Glomerular visceral epithelial cell (primary cell): ENCODE results near the gene GFI1.
A peak's percentile ranks its signal among the peaks of the same experiment; 100 is the strongest.
"Not testable (repeated sequence)": the region's sequence is repeated elsewhere in the genome, so short reads cannot be mapped to it uniquely, and the experiment has no call there.

ENCODE experiments used
- DNase-seq: peaks from one replicate; pipeline ENCODE4 v3.0.0-alpha.2; 2016; ENCODE audit errors: extremely low spot score

Gene GFI1

DNA sequence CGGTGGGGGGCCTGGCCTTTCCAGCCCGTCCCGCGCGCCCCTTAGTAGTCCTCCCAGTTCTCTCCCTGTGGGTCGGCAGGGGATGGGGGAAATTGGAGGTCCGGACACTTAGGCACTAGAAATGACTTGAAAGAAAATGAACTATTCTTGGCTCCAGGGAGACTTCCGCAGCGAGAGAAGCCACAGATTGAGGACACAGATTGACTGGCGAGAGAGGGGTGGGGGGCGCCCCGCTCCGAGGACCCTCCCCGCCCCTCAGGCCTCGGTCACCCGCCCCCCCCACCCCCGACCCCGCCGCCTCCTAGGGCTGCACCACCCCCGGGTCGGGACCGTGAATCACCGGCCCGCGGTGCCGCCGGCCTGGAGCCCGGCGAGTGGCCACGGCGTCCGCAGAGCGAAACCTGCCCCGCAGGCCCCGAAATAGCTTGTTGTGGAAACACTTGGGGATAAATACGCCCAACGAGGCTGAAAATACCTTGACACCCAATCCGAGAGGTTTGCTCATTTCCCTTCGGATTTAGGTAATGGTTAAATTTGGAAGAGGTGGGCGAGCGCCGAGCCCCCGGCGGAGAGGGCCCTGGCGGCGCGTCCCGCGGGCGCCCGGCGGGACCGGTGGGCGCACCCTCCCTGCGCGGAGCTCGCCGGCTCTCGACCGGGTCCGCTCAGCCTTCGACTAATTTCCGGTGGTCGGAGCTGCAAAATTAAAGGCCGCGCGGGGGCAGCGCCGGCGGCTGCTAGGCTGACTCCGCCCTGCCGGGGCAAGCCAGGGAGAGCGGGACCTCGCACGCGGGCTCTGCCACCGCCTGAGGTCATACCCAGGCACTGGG is at the start of gene GFI1:
GFI1 (minus strand) TSS at position 675 of the 827 bp plus-strand sequence. CDS start 3,438 bp downstream, outside the sequence.
- DNase-seq, result peak; percentile 4

DNA sequence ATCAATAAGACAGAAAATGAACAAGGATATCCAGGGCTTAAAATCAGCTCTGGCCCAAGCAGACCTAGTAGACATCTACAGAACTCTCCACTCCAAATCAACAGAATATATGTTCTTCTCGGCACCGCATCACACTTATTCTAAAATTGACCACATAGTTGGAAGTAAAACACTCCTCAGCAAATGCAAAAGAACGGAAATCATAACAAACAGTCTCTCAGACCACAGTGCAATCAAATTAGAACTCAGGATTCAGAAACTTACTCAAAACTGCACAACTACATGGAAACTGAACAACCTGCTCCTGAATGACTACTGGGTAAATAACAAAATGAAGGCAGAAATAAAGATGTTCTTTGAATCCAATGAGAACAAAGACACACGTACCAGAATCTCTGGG is 45.6 kb upstream of the GFI1 start:
- not testable (repeated sequence) for DNase-seq

DNA sequence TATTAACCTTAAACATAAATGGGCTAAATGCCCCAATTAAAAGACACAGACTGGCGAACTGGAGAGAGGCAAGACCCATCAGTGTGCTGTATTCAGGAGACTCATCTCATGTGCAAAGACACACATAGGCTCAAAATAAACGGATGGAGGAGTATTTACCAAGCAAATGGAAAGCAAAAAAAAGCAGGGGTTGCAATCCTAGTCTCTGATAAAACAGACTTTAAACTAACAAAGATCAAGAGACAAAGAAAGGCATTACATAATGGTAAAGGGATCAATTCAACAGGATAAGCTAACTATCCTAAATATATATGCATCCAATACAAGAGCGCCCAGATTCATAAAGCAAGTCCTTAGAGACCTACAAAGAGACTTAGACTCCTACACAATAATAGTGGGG is 45.2 kb upstream of the GFI1 start:
- not testable (repeated sequence) for DNase-seq

DNA sequence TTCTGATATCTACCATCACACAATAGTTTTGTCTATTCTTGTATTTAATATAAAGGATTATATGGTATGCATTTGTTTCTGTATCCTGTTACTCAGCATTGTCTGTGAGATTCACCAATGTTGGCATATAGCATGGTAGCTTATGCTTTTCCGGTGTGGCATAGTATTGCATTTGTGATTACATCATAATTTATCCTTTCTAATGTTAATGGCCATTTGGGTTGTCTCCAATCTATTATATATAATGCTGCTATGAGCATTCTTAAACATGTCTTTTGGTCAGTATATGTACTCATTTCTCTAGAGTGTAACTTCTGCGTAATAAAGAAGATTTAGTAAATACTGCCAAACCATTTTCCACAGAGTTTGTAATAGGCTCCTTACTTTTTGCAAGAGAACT is 40.9 kb upstream of the GFI1 start:
- no peak for DNase-seq

DNA sequence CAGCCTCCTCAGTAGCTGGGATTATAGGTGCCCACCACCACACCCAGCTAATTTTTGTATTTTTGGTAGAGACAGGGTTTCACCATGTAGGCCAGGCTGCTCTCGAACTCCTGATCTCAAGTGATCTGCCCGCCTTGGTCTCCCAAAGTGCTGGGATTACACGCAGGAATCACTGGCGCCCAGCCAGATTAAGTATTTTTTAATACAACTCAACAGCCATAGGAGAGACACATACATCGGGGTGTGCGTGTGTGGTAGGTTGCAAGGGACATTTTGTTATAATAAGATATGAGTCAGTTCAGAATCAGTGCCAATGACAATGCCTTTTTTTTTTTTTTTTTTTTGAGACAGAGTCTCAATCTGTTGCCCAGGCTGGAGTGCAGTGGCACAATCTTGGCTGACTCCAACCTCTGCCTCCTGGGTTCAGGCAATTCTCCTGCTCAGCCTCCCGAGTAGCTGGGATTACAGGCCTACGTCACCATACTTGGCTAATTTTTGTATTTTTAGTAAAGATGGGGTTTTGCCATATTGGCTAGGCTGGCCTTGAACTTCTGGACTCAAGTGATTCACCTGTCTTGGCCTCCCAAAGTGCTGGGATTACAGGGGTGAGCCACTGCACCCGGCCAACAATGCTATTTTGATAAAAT is 38.3 kb upstream of the GFI1 start:
- DNase-seq, result not testable (repeated sequence)

DNA sequence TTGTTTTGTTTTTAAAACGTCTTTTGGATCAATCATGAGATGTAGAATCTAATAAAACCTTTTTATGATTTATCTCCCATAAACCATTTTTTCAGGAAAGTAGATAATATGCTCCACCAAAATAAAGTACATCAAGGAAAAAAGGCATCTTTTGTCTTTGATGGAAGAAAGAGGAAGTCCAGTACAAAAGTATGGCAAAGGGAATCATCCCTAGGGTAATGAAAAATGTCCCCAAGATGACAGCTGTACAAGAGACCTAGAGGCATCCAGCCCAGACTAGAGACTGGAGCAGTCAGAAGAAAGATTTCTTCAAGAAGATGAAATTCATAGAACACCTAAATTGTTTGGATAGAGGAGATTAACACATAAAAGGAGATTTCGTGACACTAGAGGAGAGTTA is 32.3 kb upstream of the GFI1 start:
- DNase-seq, result no peak

DNA sequence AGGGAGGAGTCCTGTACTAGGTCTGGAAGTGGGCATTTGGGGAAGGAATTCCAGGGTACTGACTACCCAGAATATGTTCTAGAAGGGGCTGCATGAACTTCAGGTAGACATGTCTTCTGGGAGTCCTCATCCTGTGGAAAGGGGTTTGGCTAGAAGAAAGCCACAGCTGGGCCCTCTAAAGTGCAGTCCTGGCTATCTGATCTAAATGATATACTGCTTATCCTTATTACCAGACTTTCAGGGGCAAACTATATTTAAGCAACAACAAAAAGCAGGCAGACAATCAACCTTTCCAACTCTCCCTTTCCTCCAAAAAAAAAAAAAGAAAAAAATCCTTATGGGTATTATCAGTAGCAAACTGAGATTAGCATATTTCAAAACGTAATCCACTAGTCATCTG is 29.8 kb upstream of the GFI1 start:
- DNase-seq, result no peak

DNA sequence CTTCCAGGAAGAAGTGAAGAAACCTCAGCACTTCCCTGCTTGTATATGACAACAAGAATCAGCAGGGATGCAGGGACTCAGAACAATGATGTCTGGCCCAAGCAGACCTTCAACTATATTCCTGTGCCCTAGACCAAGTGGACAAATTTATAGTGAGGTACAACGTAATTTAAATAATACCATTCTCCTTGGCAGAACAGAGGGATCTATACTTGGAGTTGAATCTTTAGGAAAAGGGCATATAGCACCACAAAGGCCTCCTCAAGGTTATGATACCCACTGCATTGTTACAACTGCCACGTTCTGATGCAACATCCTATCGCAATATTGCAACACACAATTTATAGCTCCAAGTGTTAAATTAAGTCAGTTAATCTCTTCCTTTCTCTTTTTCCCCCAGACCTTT is 29.1 kb upstream of the GFI1 start:
- no peak for DNase-seq

DNA sequence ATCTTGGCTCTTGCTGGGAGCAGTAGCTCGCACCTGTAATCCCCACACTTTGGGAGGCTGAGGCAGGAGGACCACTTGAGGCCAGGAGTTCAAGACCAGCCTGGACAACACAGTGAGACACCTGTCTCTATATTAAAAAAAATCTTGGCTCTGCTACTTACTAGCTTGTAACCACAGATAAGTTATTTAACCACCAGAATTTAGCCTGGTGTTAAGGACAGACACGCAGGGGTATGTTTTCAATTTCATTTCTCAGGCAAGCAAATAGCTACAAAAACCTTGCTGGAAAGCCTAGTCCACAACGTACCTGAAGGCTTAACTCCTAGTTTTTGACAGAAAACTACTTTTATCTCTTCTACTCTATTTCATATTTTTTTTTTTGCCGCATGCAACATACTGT is 24.8 kb upstream of the GFI1 start:
- DNase-seq, result no peak

DNA sequence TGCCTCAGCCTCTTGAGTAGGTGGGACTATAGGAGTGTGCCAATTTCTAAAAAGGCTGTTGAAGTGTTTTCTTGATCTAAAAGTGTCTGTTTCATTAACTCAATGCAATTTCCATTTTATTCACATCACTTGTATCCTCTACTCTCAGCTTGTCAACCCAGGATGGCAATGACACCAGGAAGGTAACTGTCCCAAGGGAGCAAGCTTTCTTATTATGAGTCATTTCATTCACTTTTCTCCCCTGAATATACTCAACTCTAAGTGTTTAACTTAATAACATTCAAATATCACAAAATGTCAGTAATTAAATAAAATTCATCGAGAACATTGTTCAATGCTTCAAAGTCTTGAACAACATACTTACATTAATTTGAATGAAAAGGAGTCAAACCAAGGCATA is 22.9 kb upstream of the GFI1 start:
- no peak for DNase-seq

DNA sequence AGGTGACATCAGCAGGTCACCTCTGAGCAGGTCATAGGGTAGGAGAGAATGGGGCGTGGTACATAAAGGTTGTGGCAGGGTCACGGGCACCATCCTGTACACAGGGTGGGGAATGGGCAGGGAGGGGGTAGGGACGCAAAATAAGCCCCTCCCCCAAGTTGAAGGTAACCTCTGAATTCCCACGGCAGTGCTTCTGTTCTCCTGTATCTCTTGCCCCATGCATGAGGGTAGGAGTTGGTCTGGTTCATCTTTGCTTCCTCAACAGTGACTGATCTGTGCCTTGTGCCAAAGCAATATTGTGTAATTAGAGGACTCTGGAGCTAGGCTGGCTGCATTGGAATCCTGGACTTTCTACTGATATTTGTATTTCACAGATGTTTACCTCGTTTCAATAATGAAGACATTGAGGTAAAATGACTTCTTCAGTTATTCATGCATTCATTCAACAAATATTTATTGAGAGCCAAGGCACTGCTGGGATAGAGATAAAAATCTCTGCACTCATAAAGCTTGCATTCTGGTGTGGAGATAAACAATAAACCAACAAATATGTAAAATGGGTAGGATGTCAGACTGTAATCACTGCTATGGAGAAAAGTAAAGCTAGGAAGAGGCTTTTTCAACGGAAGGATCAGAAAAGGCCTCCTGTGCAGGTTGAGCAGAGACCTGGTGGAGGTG is 18.4 kb upstream of the GFI1 start:
- DNase-seq, result no peak

DNA sequence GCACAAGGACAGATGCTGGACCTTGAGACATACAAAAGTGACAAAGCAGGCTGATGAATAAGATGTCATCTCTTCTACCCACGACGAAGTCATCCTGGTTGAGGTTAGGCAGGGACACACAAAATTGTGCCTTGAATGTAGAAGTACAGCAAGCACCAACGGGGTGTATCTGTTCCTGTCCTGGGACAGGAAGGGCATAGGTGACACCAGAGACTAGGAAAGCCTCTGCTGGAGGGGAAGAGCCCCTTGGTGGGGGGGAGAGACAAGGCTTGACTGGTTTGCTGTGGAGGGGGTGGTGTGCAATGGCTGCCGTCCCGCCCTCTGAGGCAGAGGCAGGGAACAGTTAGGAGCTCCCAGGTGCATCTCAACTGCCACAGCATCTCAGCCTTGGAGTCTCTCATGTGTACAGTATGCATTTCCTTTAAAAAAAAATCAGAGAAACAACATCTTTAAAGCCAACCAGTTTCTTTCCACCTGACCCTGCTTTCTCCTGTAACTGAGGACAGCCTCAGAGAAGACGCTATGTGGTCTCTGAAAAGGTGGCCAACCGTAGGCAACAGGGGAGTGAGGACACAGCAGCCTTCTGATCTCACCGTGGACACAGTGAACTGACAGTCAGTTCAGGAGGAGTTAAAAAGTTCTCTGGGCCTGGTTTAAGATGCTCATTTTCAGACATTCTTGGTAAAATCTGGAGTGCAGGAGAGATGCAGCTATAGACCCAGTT is 17.7 kb upstream of the GFI1 start:
- DNase-seq, result no peak

DNA sequence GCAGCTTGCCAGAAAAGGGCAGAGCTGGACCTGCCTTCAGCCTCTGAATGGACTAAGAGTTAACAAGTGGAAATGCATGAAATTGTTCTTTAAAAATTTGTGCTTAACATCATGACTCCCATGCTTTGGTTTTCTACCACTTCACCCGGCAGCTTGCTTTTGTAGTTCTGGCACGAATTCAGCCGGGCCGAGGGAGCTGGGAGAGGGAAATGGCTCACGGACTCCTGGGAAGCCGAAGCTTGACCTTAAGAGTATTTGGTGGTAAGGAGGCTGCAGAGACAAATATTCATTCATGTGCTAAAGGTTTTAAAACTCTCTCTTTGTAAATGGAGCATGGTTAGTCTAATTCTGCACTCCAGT is 17.2 kb upstream of the GFI1 start:
- DNase-seq, result no peak

DNA sequence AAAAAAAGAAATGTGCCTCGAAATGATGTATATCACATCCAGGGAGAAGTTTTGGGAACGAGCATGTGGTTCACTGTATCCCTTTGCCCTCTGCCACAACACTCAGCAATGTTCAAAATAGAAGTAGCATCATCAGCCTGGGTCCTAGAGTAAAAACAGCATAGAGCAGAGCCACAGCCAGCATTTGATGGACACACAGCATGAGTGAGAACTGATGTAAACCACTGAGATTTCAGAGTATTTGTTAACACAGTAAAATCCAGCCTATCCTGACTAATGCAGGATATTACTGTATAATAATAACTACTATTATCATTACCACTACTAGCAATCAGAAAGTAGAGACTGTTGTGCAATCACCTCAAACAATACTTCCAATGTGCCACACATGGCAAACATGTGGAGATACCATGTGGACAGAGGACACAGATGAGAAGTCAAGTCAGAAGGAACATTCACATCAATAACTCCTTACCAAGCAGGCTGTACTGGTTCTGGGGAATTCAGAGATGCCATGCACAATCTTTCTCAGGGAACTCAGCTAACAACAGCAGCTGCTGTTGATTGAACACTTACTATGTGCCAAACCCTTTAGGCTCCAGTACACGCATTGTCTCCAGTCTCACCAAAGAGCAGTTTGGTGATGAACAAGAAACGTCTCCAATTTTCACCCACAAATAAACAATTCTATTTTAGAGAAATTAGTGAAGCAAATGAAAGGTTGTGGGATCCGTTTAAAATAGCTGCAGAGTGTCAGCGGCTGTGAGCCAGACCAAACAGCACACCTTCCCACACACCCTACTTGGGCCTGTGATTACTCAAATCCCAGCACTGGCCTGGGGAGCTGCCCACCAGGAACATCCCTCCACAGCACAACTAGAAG is 16.6 kb upstream of the GFI1 start:
- no peak for DNase-seq

DNA sequence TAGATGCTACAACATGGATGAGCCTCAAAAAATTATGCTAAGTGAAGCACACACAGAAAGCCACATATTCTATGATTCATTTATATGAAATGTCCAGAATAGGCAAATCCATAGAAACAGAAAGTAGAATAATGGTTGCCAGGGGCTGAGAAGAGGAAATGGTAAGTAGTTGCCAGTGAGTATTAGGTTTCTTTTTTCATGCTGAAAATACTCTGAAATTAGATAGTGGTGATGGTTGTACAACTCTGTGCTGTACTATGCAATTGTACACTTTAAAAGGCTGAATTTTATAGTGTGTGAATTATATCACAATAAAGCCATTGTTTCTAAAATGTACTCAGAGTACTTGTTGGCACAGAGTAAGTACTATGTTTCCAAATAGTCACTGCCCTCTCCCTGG is 15.5 kb upstream of the GFI1 start:
- DNase-seq, result peak; percentile 58

DNA sequence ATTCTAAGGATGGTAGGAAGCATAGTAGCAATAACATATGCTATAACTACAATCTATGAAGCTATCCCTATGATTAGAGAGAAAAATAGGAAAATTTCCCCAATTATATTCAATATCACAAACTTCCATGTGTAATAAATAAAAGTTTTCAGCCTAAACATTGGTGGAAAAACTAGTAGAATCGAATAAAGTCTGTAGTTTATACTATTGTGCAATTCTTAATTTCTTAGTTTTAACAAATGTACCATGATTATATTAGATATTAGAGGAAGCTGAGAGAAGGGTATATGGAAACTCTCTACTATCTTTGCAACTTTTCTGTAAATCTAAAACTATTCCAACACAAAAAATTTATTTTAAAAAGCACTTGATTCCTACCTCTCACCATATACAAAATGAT is 13.8 kb upstream of the GFI1 start:
- DNase-seq, result no peak

DNA sequence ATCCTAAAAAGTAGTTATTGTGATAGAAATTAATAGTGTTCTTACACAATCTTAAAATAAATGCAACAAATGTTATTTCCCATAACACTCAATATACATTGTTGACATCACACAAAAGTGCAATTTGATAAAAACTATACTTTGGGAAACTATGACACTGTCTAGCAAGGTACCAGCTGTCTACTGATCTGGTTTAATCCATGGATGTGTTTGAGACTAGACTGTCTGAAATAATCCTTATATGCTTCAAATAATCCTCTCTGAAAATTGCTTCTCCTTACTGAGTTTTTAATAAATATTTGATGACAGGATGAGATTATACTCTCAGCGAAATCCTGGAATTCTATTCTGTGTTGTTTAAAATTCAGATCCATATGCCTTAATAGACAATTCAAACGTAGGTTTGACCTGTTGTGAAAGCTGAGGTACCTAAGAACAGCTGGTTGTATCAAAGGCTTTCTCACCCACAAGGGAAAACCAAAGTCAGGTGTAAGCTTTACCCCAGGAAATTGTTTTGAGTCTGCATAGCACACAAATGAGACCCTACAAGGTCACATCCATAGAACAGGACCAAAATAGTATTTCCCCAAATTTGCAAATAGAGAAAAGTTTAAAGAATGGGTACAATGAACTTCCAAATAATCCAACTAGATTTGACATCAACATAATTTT is 8.8 kb upstream of the GFI1 start:
- DNase-seq, result no peak

DNA sequence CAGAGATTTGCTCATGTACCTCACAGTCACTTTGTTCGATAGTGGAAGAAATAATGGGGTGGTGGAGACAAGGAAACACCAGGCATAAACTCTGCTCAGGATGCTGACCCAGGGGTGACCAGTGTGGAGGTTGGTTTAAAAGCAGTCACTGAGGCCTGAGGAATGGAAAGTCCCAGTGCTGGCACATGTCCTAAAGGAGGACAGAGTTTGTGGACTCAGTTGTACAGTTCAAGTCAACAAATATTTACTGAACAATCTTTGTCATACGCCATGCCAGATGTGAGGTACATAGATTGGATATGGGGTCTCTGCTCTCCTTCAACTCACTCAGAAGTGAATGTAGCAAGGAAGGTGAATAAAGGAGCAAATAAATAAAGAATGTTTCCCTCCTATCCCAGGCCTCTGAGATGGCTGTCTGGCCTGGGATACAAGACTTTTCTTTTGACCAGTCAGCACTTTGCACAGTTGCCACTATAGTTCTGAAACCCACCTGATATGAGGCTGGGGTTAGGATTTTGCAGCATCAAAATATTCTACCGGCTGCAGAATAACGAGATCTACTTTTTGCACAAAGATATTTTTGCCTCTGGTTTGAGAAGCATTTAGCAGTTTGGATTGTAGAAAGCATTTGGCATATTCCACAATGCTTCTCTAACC is 7.9 kb upstream of the GFI1 start:
- DNase-seq, result no peak

DNA sequence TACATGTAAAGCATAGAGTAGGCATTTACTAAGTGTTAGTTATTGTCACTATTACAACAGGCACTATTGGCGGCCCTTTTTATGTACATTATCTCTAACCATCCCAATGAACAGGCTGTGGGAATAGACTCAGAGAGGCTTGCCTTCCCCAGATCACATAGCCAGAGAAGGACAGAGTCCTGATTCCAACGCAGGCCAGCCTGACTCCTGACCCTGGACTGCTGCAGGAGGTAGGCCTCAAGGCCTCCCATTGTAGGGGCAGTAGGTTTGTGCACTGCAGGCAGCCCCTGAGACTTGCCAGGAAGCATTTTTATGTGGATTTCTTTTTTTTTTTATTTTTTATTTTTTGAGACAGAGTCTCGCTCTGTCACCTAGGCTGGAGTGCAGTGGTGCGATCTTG is 6.4 kb upstream of the GFI1 start:
- DNase-seq, result no peak

DNA sequence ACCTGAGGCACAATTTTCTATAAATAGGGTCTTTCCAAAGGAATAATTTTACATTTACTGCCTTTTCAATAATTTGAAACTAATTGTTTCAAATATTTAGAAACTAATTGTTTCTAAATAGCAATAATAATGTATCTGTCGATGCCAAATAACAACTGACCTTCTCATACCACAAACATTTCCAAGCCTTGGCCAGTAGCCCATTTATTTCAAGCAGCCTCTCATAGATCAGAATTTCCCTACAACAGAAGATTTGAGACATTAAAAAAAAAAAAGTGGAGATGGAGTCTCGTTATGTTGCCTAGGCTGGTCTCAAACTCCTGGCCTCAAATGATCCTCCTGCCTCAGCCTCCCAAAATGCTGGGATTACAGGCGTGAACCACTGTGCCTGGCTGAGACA is 2.1 kb upstream of the GFI1 start:
- no peak for DNase-seq
